ENCODE results near the gene SBSN.

GRCh38 chr19:35498984-35499527 lies 29.1 kb downstream of the SBSN start:
- TF ChIP-seq CTCF (IDR thresholded peaks at IDR 0.05) (no peak), POLR2A (IDR thresholded peaks at IDR 0.05) (no peak)
